NAMALWA (cell line): Measurements from ENCODE around the gene SARNP.

Experiments used
- DNase-seq: peaks from one replicate; pipeline ENCODE4 v3.0.0-alpha.2; 2015; ENCODE audit warnings: low spot score

Gene SARNP

DNA sequence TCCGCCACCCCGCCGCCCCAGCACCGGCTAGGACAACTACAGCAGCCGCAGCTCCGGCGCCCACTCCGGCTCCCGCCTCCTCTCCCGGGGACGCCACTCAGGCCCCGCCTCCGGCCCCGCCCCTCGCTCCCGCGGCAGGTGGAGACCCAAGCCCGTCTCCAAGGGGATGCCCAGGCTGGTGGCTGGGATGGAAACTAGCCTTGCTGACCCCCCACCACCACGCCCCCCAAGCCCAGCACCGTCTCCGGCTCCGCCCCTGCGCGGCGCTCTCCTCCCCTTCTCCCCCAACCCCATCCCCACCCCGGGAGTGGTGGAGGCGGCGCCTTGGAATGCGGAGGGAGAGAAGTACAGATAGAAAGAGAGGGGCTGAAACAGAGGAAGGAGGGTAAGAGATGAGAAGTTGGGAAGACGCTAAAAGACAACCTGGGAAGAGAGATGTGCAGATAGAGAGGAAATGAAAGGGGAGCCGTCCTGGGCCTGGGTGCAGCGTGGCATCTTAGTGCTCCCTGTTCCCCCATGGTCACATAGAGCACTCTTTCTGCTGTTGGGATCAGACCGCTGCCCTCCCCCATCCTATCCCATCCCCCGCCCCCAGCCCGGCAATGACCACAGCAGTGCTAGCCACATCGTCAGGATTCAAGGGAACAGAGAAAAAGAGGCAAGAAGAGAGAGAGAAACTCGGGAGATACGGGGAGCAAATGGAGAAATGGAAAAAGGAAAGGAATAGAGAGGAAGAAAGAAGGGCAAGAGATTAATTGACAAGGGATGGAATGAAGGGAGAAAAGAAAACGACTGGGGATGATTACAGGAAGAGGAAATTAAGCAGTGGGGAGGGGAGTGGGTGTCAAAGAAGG lies 109.5 kb downstream of the SARNP start, which contains the start of gene ITGA7:
Gene ITGA7 (minus strand): TSS at position 64 of the 854 bp plus-strand sequence. CDS start 222 bp downstream, outside the sequence.
- DNase-seq, result no peak
